K562 (cell line): Measurements from ENCODE around the gene CCDC71L.

Experiments used
- CSDE1 ChIP-seq, 2 experiments: fragments of 450-650 bp; IDR thresholded peaks; 2 replicates each; pipeline ENCODE4 v1.6.1; 2016; ENCODE audit warnings: mild to moderate bottlenecking in 1 of 2
- CTCF ChIP-seq, 3 experiments: IDR thresholded peaks in 2 of 3; conservative IDR thresholded peaks in 1 of 3; 2 replicates each; pipeline ENCODE4 v1.5.1; 2011 to 2012; ENCODE audit warnings: low read length in 3 of 3, mild to moderate bottlenecking in 3 of 3, control low read depth in 2 of 3, improper control_type of control experiment in 1 of 3, inconsistent platforms in 1 of 3, low read depth in 1 of 3, mixed read lengths in 1 of 3, moderate library complexity in 1 of 3; ENCODE audit not compliant: insufficient read depth in 2 of 3
- HNRNPH1 ChIP-seq: fragments of 200-400 bp; formaldehyde crosslinking; optimal IDR thresholded peaks from 2 replicates; pipeline ENCODE3; 2017; ENCODE audit warnings: low read depth, mild to moderate bottlenecking, low read length, moderate library complexity
- IRF1 ChIP-seq: sonication (generic); formaldehyde crosslinking; IDR thresholded peaks from 2 replicates; pipeline ENCODE4 v1.8.0; 2022; ENCODE audit warnings: missing genetic modification reagents, mild to moderate bottlenecking, borderline replicate concordance
- KDM4B ChIP-seq, 2 experiments: fragments of 450-650 bp in 1 of 2; sonication (generic) in 1 of 2; IDR thresholded peaks; 2 replicates each; pipeline ENCODE4 v1.6.1; 2016 to 2017; ENCODE audit warnings: borderline replicate concordance in 2 of 2, antibody characterized with exemption in 1 of 2, low read depth in 1 of 2, mild to moderate bottlenecking in 1 of 2
- PRDM10 ChIP-seq: fragments of 450-650 bp; IDR thresholded peaks from 2 replicates; pipeline ENCODE4 v1.6.1; 2018; ENCODE audit not compliant: partially characterized antibody
- SAFB ChIP-seq: fragments of 200-400 bp; formaldehyde crosslinking; IDR thresholded peaks from 2 replicates; pipeline ENCODE4 v1.6.1; 2017; ENCODE audit warnings: low read depth, low read length, borderline replicate concordance
- SNRNP70 ChIP-seq: fragments of 200-400 bp; formaldehyde crosslinking; optimal IDR thresholded peaks from 2 replicates; pipeline ENCODE3; 2017; ENCODE audit warnings: low read depth, low read length
- ZNF280A ChIP-seq: fragments of 450-650 bp; IDR thresholded peaks from 2 replicates; pipeline ENCODE4 v1.6.1; 2018; ENCODE audit warnings: mild to moderate bottlenecking, low read depth; ENCODE audit not compliant: partially characterized antibody

- TF ChIP-seq KDM4B (IDR thresholded peaks at IDR 0.05; ENCODE audit: borderline replicate concordance in 2 of 2, low read depth in 1 of 2) (no peak), HNRNPH1 (no peak), SNRNP70 (no peak), PRDM10 (no peak), ZNF280A (no peak), CTCF (IDR thresholded peaks at IDR 0.05 in 2 of 3, conservative IDR thresholded peaks at IDR 0.05 in 1 of 3; ENCODE audit: insufficient read depth in 2 of 3, low read depth in 1 of 3, low read length in 3 of 3) (no peak), IRF1 (CRISPR knock-in tag) (no peak), SAFB (no peak), CSDE1 (IDR thresholded peaks at IDR 0.05) (no peak)
These were observed 46.2 kb downstream of the CCDC71L start for GRCh38 chr7:106614751-106615150.
